Stimulated activated CD8-positive, alpha-beta memory T cell treated with anti-CD3 and anti-CD28 coated beads, Interleukin-12 subunit alpha, Interleukin-12 subunit beta, amount 100 ng/mL, for 24 hours (primary cell): ENCODE results near the gene BLM.

ENCODE experiments used
- DNase-seq: peaks from one replicate; pipeline ENCODE4 v3.0.0-alpha.2; 2020; ENCODE audit errors: extremely low read depth

The BLM gene

GRCh38 chr15:90790057-90790456, 72.9 kb downstream of the BLM start:
- no peak for DNase-seq

- DNase-seq: no peak
Measured at GRCh38 chr15:90790561-90790960, 73.4 kb downstream of the BLM start.

GRCh38 chr15:90794538-90794937, 77.4 kb downstream of the BLM start:
- no peak for DNase-seq

- DNase-seq: no peak
Measured at GRCh38 chr15:90799639-90800170, 82.6 kb downstream of the BLM start.

GRCh38 chr15:90801803-90802202, 84.7 kb downstream of the BLM start:
- no peak for DNase-seq

GRCh38 chr15:90807074-90807785, 90.1 kb downstream of the BLM start:
- DNase-seq: no peak

- DNase-seq: no peak
Measured at GRCh38 chr15:90807786-90808086, 90.6 kb downstream of the BLM start.

- DNase-seq: no peak
Measured at GRCh38 chr15:90808517-90809235, 91.5 kb downstream of the BLM start.

- no peak for DNase-seq
Measured at GRCh38 chr15:90809536-90809935, 92.4 kb downstream of the BLM start.

GRCh38 chr15:90810354-90810753, 93.2 kb downstream of the BLM start:
- no peak for DNase-seq

- no peak for DNase-seq
Measured at GRCh38 chr15:90812171-90812957, 95.2 kb downstream of the BLM start.

- no peak for DNase-seq
Measured at GRCh38 chr15:90812958-90813265, 95.8 kb downstream of the BLM start.

GRCh38 chr15:90813796-90814190, 96.6 kb downstream of the BLM start:
- no peak for DNase-seq

- no peak for DNase-seq
Measured at GRCh38 chr15:90814191-90814821, 97.2 kb downstream of the BLM start.

GRCh38 chr15:90816401-90817116, 99.4 kb downstream of the BLM start:
- no peak for DNase-seq

- no peak for DNase-seq
Measured at GRCh38 chr15:90817117-90818057, 100.2 kb downstream of the BLM start.

- no peak for DNase-seq
Measured at GRCh38 chr15:90818251-90819210, 101.4 kb downstream of the BLM start.

- DNase-seq: no peak
Measured at GRCh38 chr15:90819390-90819789, 102.2 kb downstream of the BLM start.

- no peak for DNase-seq
Measured at GRCh38 chr15:90819850-90820249, 102.7 kb downstream of the BLM start.
